CD8-positive, alpha-beta memory T cell (primary cell): Measurements from ENCODE around the gene ELK4. TPM values are rescaled to one million over a fixed set of nuclear protein-coding genes. Genes with fewer than 3 reads are reported as not detected.
A peak's percentile ranks its signal among the peaks of the same experiment; 100 is the strongest.

Experiments used
- CTCF ChIA-PET: fragments of 350-600 bp; sonication (Branson Sonifier 250); formaldehyde crosslinking; loops from one replicate; lab custom pipeline; 2021; ENCODE audit warnings: antibody characterized with exemption; lab: Charles Lee
- POLR2A ChIA-PET: fragments of 350-600 bp; sonication (Branson Sonifier 250); formaldehyde crosslinking; loops from one replicate; lab custom pipeline; 2021; ENCODE audit warnings: antibody characterized with exemption; lab: Charles Lee
- DNase-seq, 5 donors: peaks; one replicate each; pipeline versions ENCODE4 v3.0.0 to v3.0.0-alpha.2; 2020 to 2022; ENCODE audit warnings: mixed read lengths in 1 of 5
- H3K27ac ChIP-seq: one replicate; pipeline ENCODE4 v1.7.0; 2013; ENCODE audit warnings: low read depth, mild to moderate bottlenecking, low read length, moderate library complexity
- H3K27me3 ChIP-seq: 2 replicates; pipeline ENCODE4 v1.7.0; 2013; ENCODE audit warnings: low read length, mild to moderate bottlenecking; ENCODE audit not compliant: insufficient read depth, poor library complexity, severe bottlenecking
- H3K36me3 ChIP-seq: 2 replicates; pipeline ENCODE4 v1.7.0; 2013; ENCODE audit warnings: mild to moderate bottlenecking, low read length, moderate library complexity; ENCODE audit not compliant: insufficient read depth
- H3K4me1 ChIP-seq: 2 replicates; pipeline ENCODE4 v1.7.0; 2013; ENCODE audit warnings: mild to moderate bottlenecking, low read length, moderate library complexity; ENCODE audit not compliant: insufficient read depth
- H3K4me3 ChIP-seq: 2 replicates; pipeline ENCODE4 v1.7.0; 2013; ENCODE audit warnings: mild to moderate bottlenecking, low read length
- H3K9me3 ChIP-seq: 2 replicates; pipeline ENCODE4 v1.7.0; 2013; ENCODE audit warnings: mild to moderate bottlenecking, low read length
- H3K27ac Mint-ChIP-seq, 8 donors: one replicate each; pipeline ENCODE4 v1.8.0; 2020 to 2021; ENCODE audit warnings: mixed read lengths in 8 of 8, mild to moderate bottlenecking in 6 of 8, inconsistent platforms in 3 of 8, moderate library complexity in 3 of 8
- H3K27me3 Mint-ChIP-seq, 2 donors: one replicate each; pipeline ENCODE4 v1.8.0; 2020 to 2021; ENCODE audit warnings: mixed read lengths in 2 of 2, mild to moderate bottlenecking in 1 of 2, moderate library complexity in 1 of 2
- H3K36me3 Mint-ChIP-seq, 3 donors: one replicate each; pipeline ENCODE4 v1.8.0; 2020 to 2021; ENCODE audit warnings: mixed read lengths in 3 of 3, inconsistent platforms in 1 of 3, mild to moderate bottlenecking in 1 of 3
- H3K4me1 Mint-ChIP-seq, 3 donors: one replicate each; pipeline ENCODE4 v1.8.0; 2020 to 2021; ENCODE audit warnings: mixed read lengths in 3 of 3, inconsistent platforms in 1 of 3, mild to moderate bottlenecking in 1 of 3
- H3K4me3 Mint-ChIP-seq, 7 donors: one replicate each; pipeline ENCODE4 v1.8.0; 2020 to 2021; ENCODE audit warnings: mixed read lengths in 7 of 7, mild to moderate bottlenecking in 6 of 7, moderate library complexity in 4 of 7, inconsistent platforms in 2 of 7
- H3K9me3 Mint-ChIP-seq, 5 donors: one replicate each; pipeline ENCODE4 v1.8.0; 2020 to 2022; ENCODE audit warnings: mixed read lengths in 5 of 5, mild to moderate bottlenecking in 3 of 5, moderate library complexity in 2 of 5, inconsistent platforms in 1 of 5
- polyA plus RNA-seq: library from polyadenylated mRNA; unstranded; fragments of 300-500 nt; fragmentation: Illumina TruSeq; gene quantifications from one replicate; pipeline ENCODE4 v1.2.3, GENCODE V29; 2021
- total RNA-seq, 2 experiments: library from RNA; stranded (reverse); gene quantifications; one replicate each; pipeline ENCODE4 v1.2.3, GENCODE V29; 2021

ELK4 gene
- total and polyA plus RNA-seq, 3 experiments from 2014 or later: 6.1 to 88.7 (median 83.3) TPM

- H3K4me1 ChIP-seq: peaks cover 37% of the 10 kb centered on the region
- peak overlapping the region in 2 of 7 donors; percentile 50 to 62 for H3K4me3 Mint-ChIP-seq
- no peaks in the 10 kb centered on the region for H3K9me3 ChIP-seq
- H3K36me3 Mint-ChIP-seq: peaks cover 0 to 2% (median 0%) of the 10 kb centered on the region in 3 donors
- peaks cover 17 to 29% (median 23%) of the 10 kb centered on the region in 3 donors for H3K4me1 Mint-ChIP-seq
- no peaks in the 10 kb centered on the region for H3K9me3 Mint-ChIP-seq
- H3K27ac ChIP-seq: no peak overlapping the region
- no peak overlapping the region for H3K4me3 ChIP-seq
- H3K36me3 ChIP-seq: no peaks in the 10 kb centered on the region
- no peaks in the 10 kb centered on the region for H3K27me3 ChIP-seq
- H3K27ac Mint-ChIP-seq: peak overlapping the region in 4 of 8 donors; percentile 44 to 76 (median 70)
- POLR2A ChIA-PET: interaction anchor here (0.6 to 0.8 kb wide), 2 partner anchors 41 to 52 kb away, joined by 3 read pairs; no protein-coding TSS in a partner anchor
- no peaks in the 10 kb centered on the region for H3K27me3 Mint-ChIP-seq
- CTCF ChIA-PET: interaction anchor here (0.9 to 9.7 kb wide), 4 partner anchors 42 to 122 kb away, joined by 4 to 349 read pairs (median 54); partner anchors contain the start of gene ELK4
- no peak for DNase-seq
These were observed 42.0 kb downstream of the ELK4 start for GRCh38 chr1:205589618-205590456.

DNA sequence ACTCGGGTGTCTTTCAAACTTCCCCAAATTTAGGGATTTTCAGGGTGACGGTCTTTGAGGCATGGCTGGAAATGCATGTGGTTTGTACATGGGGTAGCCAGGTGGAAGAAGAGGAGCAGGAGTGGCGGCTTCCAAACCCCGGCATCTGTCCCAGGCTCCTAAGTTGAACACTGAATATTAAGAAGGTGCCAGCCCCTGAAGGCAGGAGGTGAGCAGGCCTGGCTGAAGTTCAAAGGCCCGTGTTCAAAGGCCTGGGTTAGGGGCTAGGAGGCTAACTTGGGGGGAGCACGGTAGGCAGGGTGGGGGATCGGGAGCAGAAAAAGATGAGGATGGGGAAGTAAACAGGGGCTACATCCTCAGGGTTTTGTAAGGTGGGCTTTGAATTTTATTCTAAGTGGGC, 42.8 kb downstream of the ELK4 start:
- Mint-ChIP-seq H3K4me3 (no peak overlapping the region), H3K36me3 (peaks cover 0 to 2% (median 0%) of the 10 kb centered on the region in 3 donors), H3K27ac (peak overlapping the region in 3 of 8 donors; percentile 17 to 58 (median 41)), H3K9me3 (no peaks in the 10 kb centered on the region), H3K4me1 (peaks cover 16 to 28% (median 19%) of the 10 kb centered on the region in 3 donors), H3K27me3 (no peaks in the 10 kb centered on the region)
- POLR2A ChIA-PET: interaction anchor here (0.6 kb wide), 1 partner anchor 42 kb away, joined by 3 read pairs; no protein-coding TSS in a partner anchor
- DNase-seq: no peak
- Histone ChIP-seq H3K4me1 (peaks cover 32% of the 10 kb centered on the region), H3K27ac (no peak overlapping the region), H3K36me3 (no peaks in the 10 kb centered on the region), H3K4me3 (no peak overlapping the region), H3K9me3 (no peaks in the 10 kb centered on the region), H3K27me3 (no peaks in the 10 kb centered on the region)
- CTCF ChIA-PET: interaction anchor here (1.4 to 9.7 kb wide), 3 partner anchors 43 to 69 kb away, joined by 5 to 349 read pairs (median 9); partner anchors contain the start of gene ELK4

DNA sequence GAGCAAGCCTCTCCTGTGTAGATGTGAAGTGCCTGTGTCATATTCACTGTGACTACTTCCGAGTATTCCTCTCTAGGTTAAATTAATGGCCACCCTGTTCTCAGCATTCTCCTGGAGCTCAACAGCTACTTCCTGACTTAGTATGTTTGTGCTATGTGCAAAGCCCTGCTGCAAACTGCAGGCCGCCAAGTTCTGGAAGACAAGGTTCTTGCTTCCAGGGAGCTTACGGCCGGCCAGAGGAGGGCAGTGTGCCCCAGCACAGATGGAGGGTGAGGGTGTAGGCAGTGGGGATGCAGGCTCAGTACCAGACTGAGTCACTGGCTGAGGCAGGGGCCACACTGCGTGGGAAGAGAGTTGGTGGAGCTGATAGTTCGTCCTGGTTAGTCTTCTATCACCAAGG, 43.2 kb downstream of the ELK4 start:
- Histone ChIP-seq H3K27ac (no peak overlapping the region), H3K9me3 (no peaks in the 10 kb centered on the region), H3K36me3 (no peaks in the 10 kb centered on the region), H3K27me3 (no peaks in the 10 kb centered on the region), H3K4me3 (no peak overlapping the region), H3K4me1 (peaks cover 28% of the 10 kb centered on the region)
- peak overlapping the region in 2 of 8 donors; percentile 41 to 58 for H3K27ac Mint-ChIP-seq
- DNase-seq: no peak
- no peaks in the 10 kb centered on the region for H3K9me3 Mint-ChIP-seq
- no peak overlapping the region for H3K4me3 Mint-ChIP-seq
- H3K27me3 Mint-ChIP-seq: no peaks in the 10 kb centered on the region
- H3K4me1 Mint-ChIP-seq: peaks cover 12 to 24% (median 15%) of the 10 kb centered on the region in 3 donors
- ChIA-PET CTCF (interaction anchor here (1.4 to 9.7 kb wide), 3 partner anchors 44 to 69 kb away, joined by 5 to 349 read pairs (median 9); partner anchors contain the start of gene ELK4), POLR2A (no interaction called here)
- peaks cover 0 to 2% (median 0%) of the 10 kb centered on the region in 3 donors for H3K36me3 Mint-ChIP-seq

DNA sequence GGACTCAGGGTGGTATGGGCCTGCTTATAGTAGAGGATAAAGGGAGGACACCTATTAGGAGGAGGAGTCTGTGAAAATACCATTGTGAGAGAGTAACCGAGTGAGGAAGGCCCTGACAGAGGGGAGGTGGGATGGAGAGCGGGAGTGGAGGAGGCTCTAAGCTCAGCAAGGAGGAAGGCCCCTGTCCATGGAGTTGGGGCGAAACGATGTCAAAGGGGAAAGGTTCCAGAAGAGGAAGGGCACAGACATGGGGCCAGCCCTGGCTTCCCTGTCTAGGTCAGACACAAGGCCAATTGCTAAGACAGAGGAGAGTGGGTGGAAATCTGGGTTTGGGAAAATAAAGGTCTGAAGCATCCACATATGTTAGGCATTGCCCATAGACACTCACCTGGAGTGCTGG, 44.2 kb downstream of the ELK4 start:
- Histone ChIP-seq H3K4me1 (peaks cover 19% of the 10 kb centered on the region), H3K27me3 (no peaks in the 10 kb centered on the region), H3K9me3 (no peaks in the 10 kb centered on the region), H3K36me3 (no peaks in the 10 kb centered on the region), H3K4me3 (no peak overlapping the region), H3K27ac (no peak overlapping the region)
- H3K4me1 Mint-ChIP-seq: peaks cover 9 to 18% (median 13%) of the 10 kb centered on the region in 3 donors
- H3K4me3 Mint-ChIP-seq: no peak overlapping the region
- ChIA-PET POLR2A (no interaction called here), CTCF (interaction anchor here (2.1 to 9.7 kb wide), 2 partner anchors 59 to 70 kb away, joined by 5 to 349 read pairs; no protein-coding TSS in a partner anchor)
- DNase-seq: no peak
- no peaks in the 10 kb centered on the region for H3K27me3 Mint-ChIP-seq
- H3K27ac Mint-ChIP-seq: peak overlapping the region in 2 of 8 donors; percentile 7 to 22
- no peaks in the 10 kb centered on the region for H3K9me3 Mint-ChIP-seq
- H3K36me3 Mint-ChIP-seq: peaks cover 0 to 2% (median 0%) of the 10 kb centered on the region in 3 donors

DNA sequence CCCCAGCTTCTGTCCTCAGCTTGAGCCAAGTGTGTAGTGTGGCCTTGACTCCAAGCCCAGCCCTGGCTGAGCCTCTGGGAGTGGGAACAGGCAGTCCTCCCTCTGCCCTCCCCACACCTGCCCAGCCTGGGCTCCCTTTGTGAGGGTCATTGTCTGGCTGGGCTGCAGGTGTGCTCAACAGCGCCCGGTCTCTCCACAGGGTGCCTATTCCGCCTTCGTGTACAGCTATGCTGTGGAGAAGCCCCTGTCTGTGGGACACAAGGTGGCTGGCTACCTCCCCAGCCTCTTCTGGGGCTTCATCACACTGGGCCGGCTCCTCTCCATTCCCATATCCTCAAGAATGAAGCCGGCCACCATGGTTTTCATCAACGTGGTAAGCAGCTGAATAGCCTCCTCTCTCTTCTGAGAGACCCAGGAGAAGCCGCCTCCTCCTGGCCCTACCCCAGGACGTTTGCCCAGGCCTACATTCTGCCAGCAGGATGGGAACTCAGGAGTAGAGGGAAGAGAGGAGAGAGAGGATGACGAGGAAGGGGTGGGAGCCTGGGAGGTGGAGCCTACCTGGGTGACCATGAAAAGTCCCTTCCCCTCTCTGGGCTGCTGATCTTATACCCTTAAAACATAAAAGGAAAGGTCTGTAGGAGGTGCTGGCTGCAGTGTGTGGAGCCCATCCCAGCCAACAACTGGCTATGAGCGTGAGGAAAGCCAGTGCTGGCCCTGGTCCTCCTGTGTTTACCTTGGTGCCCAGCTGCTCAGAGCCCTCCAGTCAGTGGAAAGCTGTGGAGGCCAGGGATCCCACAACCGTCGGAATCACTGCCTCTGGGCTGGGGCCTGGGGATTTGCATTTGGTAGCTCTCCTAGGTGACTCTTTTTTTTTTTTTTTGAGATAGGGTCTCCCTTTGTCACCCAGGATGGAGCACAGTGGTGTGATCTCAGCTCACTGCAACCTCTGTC, 45.7 kb downstream of the ELK4 start:
- no peak for DNase-seq
- CTCF ChIA-PET: interaction anchor here (1.3 kb wide), 1 partner anchor 74 kb away, joined by 3 read pairs; no protein-coding TSS in a partner anchor
- Mint-ChIP-seq H3K9me3 (no peaks in the 10 kb centered on the region), H3K27ac (no peak overlapping the region), H3K36me3 (no peaks in the 10 kb centered on the region), H3K4me3 (no peak overlapping the region), H3K27me3 (no peaks in the 10 kb centered on the region), H3K4me1 (peaks cover 12 to 18% (median 12%) of the 10 kb centered on the region in 3 donors)
- peaks cover 8% of the 10 kb centered on the region for H3K4me1 ChIP-seq
- no peak overlapping the region for H3K4me3 ChIP-seq
- H3K9me3 ChIP-seq: no peaks in the 10 kb centered on the region
- H3K27ac ChIP-seq: no peak overlapping the region
- no peaks in the 10 kb centered on the region for H3K36me3 ChIP-seq
- POLR2A ChIA-PET: no interaction called here
- H3K27me3 ChIP-seq: no peaks in the 10 kb centered on the region

GRCh38 chr1:205585169-205585834, 46.5 kb downstream of the ELK4 start:
- Mint-ChIP-seq H3K4me3 (no peak overlapping the region), H3K9me3 (no peaks in the 10 kb centered on the region), H3K27me3 (no peaks in the 10 kb centered on the region), H3K36me3 (no peaks in the 10 kb centered on the region), H3K27ac (no peak overlapping the region), H3K4me1 (peaks cover 6 to 12% (median 11%) of the 10 kb centered on the region in 3 donors)
- Histone ChIP-seq H3K4me1 (peaks cover under 1% of the 10 kb centered on the region), H3K4me3 (no peak overlapping the region), H3K27me3 (no peaks in the 10 kb centered on the region), H3K36me3 (no peaks in the 10 kb centered on the region), H3K9me3 (no peaks in the 10 kb centered on the region), H3K27ac (no peak overlapping the region)
- CTCF ChIA-PET: interaction anchor here (1.3 kb wide), 1 partner anchor 74 kb away, joined by 3 read pairs; no protein-coding TSS in a partner anchor
- POLR2A ChIA-PET: no interaction called here
- DNase-seq: no peak

GRCh38 chr1:205584732-205585131, 47.1 kb downstream of the ELK4 start:
- Mint-ChIP-seq H3K4me1 (peaks cover 6 to 12% (median 11%) of the 10 kb centered on the region in 3 donors), H3K27ac (no peak overlapping the region), H3K27me3 (no peaks in the 10 kb centered on the region), H3K9me3 (no peaks in the 10 kb centered on the region), H3K4me3 (no peak overlapping the region), H3K36me3 (no peaks in the 10 kb centered on the region)
- CTCF ChIA-PET: no interaction called here
- POLR2A ChIA-PET: no interaction called here
- Histone ChIP-seq H3K27ac (no peak overlapping the region), H3K4me1 (no peaks in the 10 kb centered on the region), H3K4me3 (no peak overlapping the region), H3K9me3 (no peaks in the 10 kb centered on the region), H3K36me3 (no peaks in the 10 kb centered on the region), H3K27me3 (no peaks in the 10 kb centered on the region)
- DNase-seq: no peak
